GM19238 (cell line): Measurements from ENCODE around the gene PGAP3.

Source experiments
- DNase-seq: peaks from one replicate; pipeline ENCODE4 v3.0.0; 2011; ENCODE audit warnings: low spot score; ENCODE audit not compliant: insufficient read length

The PGAP3 gene

DNA sequence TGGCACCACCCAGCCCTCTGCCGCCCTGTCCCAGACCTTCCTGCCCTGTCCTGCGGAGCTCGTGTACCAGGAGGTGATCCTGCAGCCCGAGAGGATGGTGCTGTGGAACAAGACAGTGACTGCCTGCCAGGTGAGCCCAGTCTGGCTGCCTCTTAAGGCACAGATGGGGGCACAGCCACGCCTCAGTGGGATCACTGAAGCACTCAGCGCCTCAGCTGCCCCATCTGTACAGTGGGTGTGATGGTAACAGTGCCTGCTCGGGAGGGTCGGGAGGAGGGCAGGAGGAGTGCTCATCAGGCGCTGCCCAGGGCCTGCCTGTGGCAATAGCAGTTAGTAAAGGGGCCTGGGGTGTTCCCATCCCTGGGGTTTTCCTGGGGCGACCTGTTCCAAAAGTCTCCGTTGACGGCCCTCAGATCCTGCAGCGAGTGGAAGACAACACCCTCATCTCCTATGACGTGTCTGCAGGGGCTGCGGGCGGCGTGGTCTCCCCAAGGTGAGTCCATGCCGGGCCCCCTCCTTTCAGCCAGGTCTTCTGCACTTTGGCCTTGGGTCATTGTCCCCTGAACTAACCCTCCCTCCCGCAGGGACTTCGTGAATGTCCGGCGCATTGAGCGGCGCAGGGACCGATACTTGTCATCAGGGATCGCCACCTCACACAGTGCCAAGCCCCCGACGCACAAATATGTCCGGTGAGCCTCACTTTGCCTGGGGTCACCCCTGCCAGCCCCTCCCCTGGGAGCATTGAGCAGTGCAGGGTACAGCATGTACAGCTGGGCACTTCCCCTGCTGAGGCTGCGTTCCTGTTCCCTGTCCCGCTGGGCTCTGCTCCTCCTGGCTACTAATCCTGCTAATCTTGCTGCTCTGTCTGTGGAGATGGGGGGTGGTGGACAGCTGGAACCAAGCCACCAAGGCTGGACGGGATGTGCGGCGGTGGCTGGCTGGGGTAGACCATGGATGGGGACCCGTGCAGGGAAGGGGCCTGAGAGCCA, 27.2 kb downstream of the PGAP3 start:
- no peak for DNase-seq

GRCh38 chr17:39660011-39660360, 27.9 kb downstream of the PGAP3 start:
- DNase-seq, result no peak

GRCh38 chr17:39659279-39660010, 28.4 kb downstream of the PGAP3 start:
- no peak for DNase-seq

DNA sequence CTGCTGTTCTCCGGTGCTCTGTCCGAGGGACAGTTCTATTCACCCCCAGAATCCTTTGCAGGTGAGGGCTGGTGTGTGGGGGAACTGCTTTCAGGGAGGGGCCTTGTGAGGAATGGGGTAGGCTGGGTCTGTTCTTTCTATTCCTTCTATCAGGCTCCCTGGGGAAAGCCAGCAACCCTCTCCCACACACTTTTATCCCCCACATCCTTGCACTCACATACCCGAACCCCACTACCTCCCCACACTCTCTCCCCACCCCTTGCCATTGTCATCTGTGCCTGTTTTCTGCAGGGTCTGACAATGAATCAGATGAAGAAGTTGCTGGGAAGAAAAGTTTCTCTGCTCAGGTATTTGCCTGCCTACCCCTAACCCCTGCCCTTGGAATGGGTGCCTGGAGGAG, 29.1 kb downstream of the PGAP3 start:
- DNase-seq, result no peak

DNA sequence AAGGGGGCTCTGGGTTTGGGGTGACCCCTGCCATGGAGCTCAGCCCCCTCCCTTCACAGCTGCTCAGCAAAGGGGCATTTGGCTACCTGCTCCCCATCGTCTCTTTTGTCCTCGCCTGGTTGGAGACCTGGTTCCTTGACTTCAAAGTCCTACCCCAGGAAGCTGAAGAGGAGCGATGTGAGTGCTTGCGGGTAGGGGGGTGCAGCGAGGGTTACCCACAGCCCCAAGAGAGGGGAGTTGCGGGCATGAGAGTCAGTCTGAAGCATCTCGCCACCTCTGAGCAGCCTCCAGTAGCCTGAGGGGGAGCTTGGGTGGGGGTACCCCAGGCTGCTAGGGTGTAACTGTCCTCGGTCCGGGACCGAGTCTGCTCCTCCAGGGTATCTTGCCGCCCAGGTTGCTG, 29.5 kb downstream of the PGAP3 start:
- no peak for DNase-seq

GRCh38 chr17:39655105-39655504, 32.8 kb downstream of the PGAP3 start:
- no peak for DNase-seq

DNA sequence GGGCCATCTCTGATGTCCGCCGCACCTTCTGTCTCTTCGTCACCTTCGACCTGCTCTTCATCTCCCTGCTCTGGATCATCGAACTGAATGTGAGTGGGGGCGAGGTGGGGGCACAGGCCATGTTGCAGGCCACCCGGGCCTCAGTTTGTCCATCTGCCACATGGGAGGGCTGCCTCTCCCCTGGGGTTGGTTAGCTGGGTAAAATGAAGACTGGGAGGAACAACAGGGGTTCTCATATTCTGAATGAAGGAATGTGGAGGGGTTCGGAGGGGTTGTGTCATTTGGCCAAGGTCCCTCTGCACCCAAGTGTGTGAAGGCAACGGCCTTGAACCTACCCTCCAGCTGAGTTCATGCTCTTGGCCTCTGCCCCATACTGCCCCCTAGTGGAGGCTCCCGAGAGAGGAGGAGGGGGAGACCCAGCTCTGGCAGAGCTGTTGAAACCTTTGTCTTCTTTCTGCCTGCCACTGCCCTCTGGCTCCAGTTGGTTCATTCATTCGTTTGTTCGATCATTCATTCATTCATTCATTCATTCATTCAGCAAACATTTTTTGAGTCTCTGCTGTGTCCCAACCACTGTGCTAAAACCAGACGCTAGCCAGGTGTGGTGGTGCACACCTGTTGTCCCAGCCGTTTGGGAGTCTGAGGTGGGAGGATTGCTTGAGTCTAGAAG, 34.1 kb downstream of the PGAP3 start:
- peak; percentile 89 for DNase-seq

DNA sequence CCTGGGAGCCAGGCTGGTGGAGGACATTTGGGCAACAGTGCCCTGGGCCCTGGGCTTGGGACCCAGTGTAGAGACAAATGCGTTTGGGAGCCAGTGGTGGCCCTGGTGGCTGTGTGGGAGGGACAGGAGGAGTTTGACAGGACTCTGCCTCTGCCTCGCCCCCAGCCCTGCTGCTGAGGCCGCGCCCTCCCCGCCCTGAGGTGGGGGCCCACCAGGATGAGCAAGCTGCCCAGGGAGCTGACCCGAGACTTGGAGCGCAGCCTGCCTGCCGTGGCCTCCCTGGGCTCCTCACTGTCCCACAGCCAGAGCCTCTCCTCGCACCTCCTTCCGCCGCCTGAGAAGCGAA, 34.6 kb downstream of the PGAP3 start:
- DNase-seq, result no peak

- DNase-seq, result no peak
Observed at GRCh38 chr17:39652587-39653315, 35.1 kb downstream of the PGAP3 start.

- no peak for DNase-seq
Observed at GRCh38 chr17:39651923-39652586, 35.8 kb downstream of the PGAP3 start.

DNA sequence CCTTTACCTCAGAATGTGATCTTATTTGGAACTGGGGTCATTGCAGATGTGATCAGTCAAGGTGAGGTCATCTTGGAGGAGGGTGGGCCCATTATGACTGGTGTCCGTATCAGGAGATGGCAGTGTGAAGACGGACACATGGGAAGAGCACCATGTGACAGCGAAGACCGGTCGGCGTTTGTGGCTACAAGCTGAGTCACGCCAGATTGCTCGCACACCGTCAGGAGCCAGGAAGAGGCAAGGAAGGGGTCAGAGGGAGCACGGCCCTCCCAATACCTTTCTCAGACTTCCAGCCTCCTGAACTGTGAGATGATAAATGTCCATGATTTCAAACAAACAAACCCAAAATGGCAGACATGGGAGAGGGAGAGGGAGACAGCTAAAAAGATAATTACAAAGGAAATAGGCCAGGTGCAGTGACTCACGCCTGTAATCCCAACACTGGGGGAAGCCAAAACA, 37.7 kb downstream of the PGAP3 start:
- no peak for DNase-seq

DNA sequence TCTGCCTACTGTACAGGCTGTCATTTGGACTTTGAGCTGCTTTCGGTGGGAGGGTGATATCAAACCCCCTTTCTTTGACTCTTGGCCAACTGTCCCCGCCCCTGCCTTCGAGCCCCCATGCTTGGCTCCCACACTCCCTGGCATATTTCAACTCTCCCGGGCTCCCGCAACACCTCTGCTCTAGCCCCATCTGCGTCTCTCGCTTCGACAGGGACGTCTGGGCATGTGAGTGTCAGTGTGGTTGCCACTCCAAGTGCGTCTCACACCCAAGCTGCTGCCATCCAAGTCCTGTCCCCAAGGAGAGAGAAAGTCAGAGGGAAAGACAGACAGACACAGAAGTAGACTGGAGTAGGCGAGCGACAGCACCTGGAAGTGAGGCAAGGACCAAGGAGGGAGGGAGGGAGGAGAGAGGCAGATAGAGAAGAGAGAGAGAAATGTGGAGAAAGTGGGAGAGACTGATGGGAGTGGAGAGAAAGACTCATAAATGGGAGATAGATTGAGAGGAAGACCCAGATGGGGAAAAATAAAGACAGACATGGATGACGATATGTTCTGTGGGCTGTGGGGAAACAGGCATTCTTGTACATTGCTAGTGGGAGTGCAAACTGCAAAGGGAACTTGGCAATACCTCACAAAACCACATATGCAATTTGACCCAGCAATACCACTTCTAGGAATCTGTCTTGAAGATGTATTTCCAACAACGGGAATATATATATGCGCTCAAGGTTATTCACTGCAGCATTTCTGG, 39.1 kb downstream of the PGAP3 start:
- DNase-seq, result no peak

DNA sequence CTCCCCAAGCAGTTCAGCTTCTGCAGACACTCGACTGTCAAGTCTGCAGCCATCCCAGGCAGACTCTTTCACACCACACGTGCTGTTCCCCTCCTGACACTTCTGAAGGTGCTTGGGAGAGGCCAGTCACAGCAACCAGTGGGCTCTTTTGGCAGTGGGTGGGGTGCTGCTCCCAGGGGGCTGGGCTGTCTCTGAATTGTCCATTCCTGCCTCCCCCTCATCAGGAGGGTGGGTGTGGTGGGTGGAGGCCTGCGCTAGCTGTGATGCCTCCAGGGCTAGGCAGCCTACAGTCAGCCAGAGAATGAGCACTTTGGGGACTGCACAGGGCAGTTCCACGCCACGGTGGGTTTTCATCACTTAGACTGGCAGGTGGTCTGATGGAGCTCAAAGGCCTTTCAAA, 40.6 kb downstream of the PGAP3 start:
- no peak for DNase-seq

DNA sequence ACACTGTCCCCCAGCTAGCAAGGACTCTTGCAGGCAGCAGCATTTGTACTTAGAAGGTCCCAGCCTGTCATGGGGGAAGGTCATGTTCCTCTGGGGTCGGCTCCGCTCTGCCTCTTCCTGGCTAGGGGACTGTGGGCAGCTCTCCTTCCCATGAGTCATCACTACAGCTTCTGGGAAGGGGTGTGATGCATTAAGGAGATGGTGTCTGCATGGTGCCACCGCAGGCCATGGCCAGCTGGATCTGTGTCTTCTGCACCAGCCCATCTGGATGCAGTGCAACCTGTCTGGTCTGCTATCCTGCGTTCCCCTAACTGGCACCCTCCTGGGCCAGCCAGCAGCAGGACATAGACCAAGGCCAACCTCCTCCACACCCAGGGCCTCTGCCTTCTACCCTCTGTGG, 44.6 kb downstream of the PGAP3 start:
- DNase-seq, result no peak

DNA sequence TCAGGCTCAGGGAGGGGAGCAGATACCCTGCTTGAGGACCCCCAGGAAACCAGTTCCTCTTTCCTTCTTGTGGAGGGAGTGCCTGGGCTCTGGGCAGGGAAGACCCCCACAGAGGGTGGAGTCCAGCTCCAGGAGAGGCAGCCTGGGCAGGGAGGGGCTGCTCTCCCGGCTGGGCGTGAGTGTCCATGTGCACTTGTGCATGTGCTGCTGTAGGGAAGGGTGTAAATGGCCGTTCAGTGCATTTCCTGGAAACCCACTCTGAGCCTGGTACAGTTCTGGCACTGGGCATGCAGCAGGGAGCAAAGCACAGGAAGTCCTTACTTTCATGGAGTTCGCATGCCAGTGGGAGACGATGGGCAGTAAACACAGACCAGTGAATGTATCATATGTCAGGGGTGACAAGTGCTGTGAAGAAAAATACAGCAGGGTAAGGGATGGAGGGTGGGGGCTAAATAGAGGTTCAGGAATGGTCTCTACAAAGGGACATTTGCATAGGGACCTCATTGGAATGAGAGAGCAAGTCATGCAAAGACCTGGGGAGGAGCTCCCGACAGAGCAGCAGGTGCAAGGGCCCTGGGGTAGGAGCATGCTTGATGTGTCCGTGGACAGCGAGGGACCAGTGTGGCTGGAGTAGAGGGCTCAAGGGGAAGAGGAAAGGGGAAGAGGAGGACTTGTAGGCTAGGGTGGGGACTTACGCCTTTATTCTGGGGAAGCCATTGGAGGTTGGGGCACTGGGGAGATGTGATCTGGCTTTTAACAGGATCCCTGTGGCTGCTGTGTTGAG, 45.4 kb downstream of the PGAP3 start:
- DNase-seq, result no peak

GRCh38 chr17:39641883-39642282, 46.0 kb downstream of the PGAP3 start:
- no peak for DNase-seq

DNA sequence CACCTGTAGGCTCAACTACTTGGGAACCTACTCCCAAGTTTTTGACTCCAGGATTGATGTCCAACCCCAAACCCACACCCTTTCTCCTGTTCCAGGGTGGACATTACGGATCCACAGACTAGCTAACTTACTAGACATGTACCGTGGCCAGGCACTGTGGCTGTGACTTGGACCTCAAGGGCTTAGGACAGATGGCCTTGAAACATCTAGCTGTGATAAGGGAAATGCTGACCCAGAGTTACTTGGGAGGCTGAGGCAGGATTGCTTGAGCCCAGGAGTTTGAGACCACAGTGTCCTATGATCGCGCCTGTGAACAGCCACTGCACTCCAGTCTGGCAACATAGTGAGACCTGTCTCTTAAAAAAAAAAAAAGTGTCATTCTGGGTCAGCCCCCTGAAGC, 46.8 kb downstream of the PGAP3 start:
- no peak for DNase-seq

DNA sequence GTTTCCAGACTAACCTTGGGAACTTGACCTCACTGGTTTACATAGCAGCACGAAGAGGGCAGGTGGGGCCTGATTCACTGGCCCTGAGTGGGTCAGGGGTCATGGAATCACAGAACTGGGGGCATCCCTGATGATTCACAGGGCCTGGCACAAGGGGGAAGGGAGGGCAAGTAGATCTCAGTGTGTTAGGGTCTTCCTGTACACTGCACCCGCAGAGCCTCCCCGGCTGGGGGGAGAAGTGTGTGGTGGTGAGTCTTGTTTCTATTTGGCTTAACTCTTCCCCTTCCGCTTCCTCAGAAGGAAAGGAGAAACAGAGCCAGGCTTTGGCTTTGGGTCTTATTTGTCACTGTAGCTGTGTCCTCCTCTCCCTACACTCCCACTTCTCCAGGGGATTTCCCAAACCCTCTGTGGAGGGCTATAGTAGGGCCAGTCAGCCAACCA, 47.2 kb downstream of the PGAP3 start:
- no peak for DNase-seq
